PC-9 (cell line): Measurements from ENCODE around the gene PLEKHA7.

Experiments
- CTCF ChIP-seq: fragments of 200-600 bp; sonication (generic); conservative IDR thresholded peaks from 2 replicates; pipeline ENCODE4 v1.6.1; 2017; ENCODE audit warnings: mixed run types, antibody characterized with exemption, mild to moderate bottlenecking, moderate library complexity
- EZH2 ChIP-seq: fragments of 200-600 bp; sonication (generic); IDR thresholded peaks from 2 replicates; pipeline ENCODE4 v1.8.0; 2017; ENCODE audit warnings: antibody characterized with exemption, low read depth

GRCh38 chr11:16791191-16791961 is 222.8 kb downstream of the PLEKHA7 start:
- TF ChIP-seq CTCF (no peak), EZH2 (no peak)
